ENCODE measurements around the gene DHRS1.

The DHRS1 gene

GRCh38 chr14:24241829-24242443, 57.6 kb downstream of the DHRS1 start:
- no peak for DNase-seq
